Right cardiac atrium (tissue), 5 donors: ENCODE measurements around the gene KDM4C. TPM values are rescaled to one million over a fixed set of nuclear protein-coding genes. Genes with fewer than 3 reads are reported as not detected.
A peak's percentile ranks its signal among the peaks of the same experiment; 100 is the strongest.

ENCODE experiments used
- ATAC-seq, 2 donors: fragments of 200-7000 bp; cut with Tn5 transposase; one replicate each; pipeline versions ENCODE4 v1.8.0 to v1.9.1; 2020; ENCODE audit warnings: moderate library complexity in 2 of 2, mild to moderate bottlenecking in 1 of 2
- DNase-seq, 3 donors: peaks; one replicate each; pipeline ENCODE4 v3.0.0-alpha.2; 2020
- H3K27ac ChIP-seq: one replicate; pipeline ENCODE4 v1.5.1; 2013; ENCODE audit warnings: mild to moderate bottlenecking, low read length, control low read depth, moderate library complexity
- H3K27me3 ChIP-seq: one replicate; pipeline ENCODE4 v1.6.1; 2013; ENCODE audit not compliant: control insufficient read depth, insufficient read depth
- H3K4me1 ChIP-seq: one replicate; pipeline ENCODE4 v1.6.1; 2013; ENCODE audit warnings: low read length; ENCODE audit not compliant: control insufficient read depth, insufficient read depth
- H3K4me3 ChIP-seq: one replicate; pipeline ENCODE4 v1.5.1; 2013; ENCODE audit warnings: low read length, control low read depth
- H3K9me3 ChIP-seq: one replicate; pipeline ENCODE4 v1.6.1; 2013; ENCODE audit warnings: low read length; ENCODE audit not compliant: control insufficient read depth
- WGBS: extraction: QIAGEN DNeasy Blood & Tissue Kit; methylation state at CpG from one replicate; pipeline ENCODE4 v1.1.7; 2013; 5-methylcytosine and 5-hydroxymethylcytosine counted together
- intact Hi-C, 4 donors: fragments of 100-400 bp; cut with DNase I; formaldehyde crosslinking; loops; one replicate each; pipeline versions ENCODE4 v1.11.0 to v1.14.0; 2022 to 2023
- polyA plus RNA-seq: library from polyadenylated mRNA; stranded (reverse); fragments of 200-250 nt; gene quantifications from one replicate; pipeline ENCODE4 v1.2.3, GENCODE V29; 2013
- total RNA-seq, 4 donors: library from RNA; stranded (reverse); fragmentation: NEBNext Ultra II Directional; extraction: Animal tissue kit (Norgen Biotek cat#: 25700); gene quantifications; one replicate each; pipeline ENCODE4 v1.2.1, GENCODE V29; 2021
- donor health status: healthy with polysubstance abuse.
- donor health status: DM: no; HTN: yes; CAD: no.
- donor health status: DM: no; HTN: no; CAD: no.
- donor health status: DM: no; HTN: yes; CAD: no; lungs with severe emphysema.
- donor health status: DM: yes; HTN: yes; CAD: no.

Gene KDM4C
- total and polyA plus RNA-seq, 5 donors = 6.4 to 20.6 (median 17.1) TPM

GRCh38 chr9:6833518-6834192 lies 75.9 kb downstream of the KDM4C start:
- ATAC-seq = no peak
- DNase-seq = no peak
- 74% methylated on average over 12 of the region's 12 CpGs for WGBS
- no peaks in the 10 kb centered on the region for H3K9me3 ChIP-seq
- no peaks in the 10 kb centered on the region for H3K27me3 ChIP-seq
- H3K4me1 ChIP-seq = no peaks in the 10 kb centered on the region
- no peak overlapping the region for H3K27ac ChIP-seq
- intact Hi-C loops = no loop called here
- H3K4me3 ChIP-seq = no peak overlapping the region

GRCh38 chr9:6834306-6834705 lies 76.5 kb downstream of the KDM4C start:
- WGBS = 98% methylated on average over 20 of the region's 20 CpGs
- Histone ChIP-seq H3K27me3 (no peaks in the 10 kb centered on the region), H3K27ac (no peak overlapping the region), H3K4me3 (no peak overlapping the region), H3K9me3 (no peaks in the 10 kb centered on the region), H3K4me1 (no peaks in the 10 kb centered on the region)
- DNase-seq = peak in 1 of 3 donors; percentile 54
- ATAC-seq = no peak
- intact Hi-C loops = no loop called here

- no peak for DNase-seq
- intact Hi-C loops = no loop called here
- Histone ChIP-seq H3K27me3 (no peaks in the 10 kb centered on the region), H3K9me3 (no peaks in the 10 kb centered on the region), H3K4me3 (no peak overlapping the region), H3K27ac (no peak overlapping the region), H3K4me1 (no peaks in the 10 kb centered on the region)
- ATAC-seq = no peak
- 24% methylated on average over 6 of the region's 6 CpGs for WGBS
These were observed 80.4 kb downstream of the KDM4C start for GRCh38 chr9:6838158-6838557.

GRCh38 chr9:6842584-6842947 lies 84.8 kb downstream of the KDM4C start:
- no peak for DNase-seq
- Histone ChIP-seq H3K9me3 (no peaks in the 10 kb centered on the region), H3K27ac (no peak overlapping the region), H3K27me3 (no peaks in the 10 kb centered on the region), H3K4me1 (no peaks in the 10 kb centered on the region), H3K4me3 (no peak overlapping the region)
- 83% methylated on average over 3 of the region's 3 CpGs for WGBS
- no peak for ATAC-seq
- intact Hi-C loops = no loop called here

- intact Hi-C loops = no loop called here
- Histone ChIP-seq H3K4me1 (no peaks in the 10 kb centered on the region), H3K27me3 (no peaks in the 10 kb centered on the region), H3K4me3 (no peak overlapping the region), H3K27ac (no peak overlapping the region), H3K9me3 (no peaks in the 10 kb centered on the region)
- DNase-seq = no peak
- WGBS = 97% methylated on average over 4 of the region's 4 CpGs
- no peak for ATAC-seq
These were observed 86.0 kb downstream of the KDM4C start for GRCh38 chr9:6843742-6844141.

GRCh38 chr9:6844267-6844666 lies 86.5 kb downstream of the KDM4C start:
- no peaks in the 10 kb centered on the region for H3K9me3 ChIP-seq
- no peak overlapping the region for H3K27ac ChIP-seq

GRCh38 chr9:6845128-6845826 lies 87.5 kb downstream of the KDM4C start:
- no peak for ATAC-seq

More at GRCh38 chr9:6844267-6844666, 86.5 kb downstream of the KDM4C start:
- 90% methylated on average over 4 of the region's 4 CpGs for WGBS
- intact Hi-C loops = no loop called here
- Histone ChIP-seq H3K4me3 (no peak overlapping the region), H3K27me3 (no peaks in the 10 kb centered on the region), H3K4me1 (no peaks in the 10 kb centered on the region)
- no peak for DNase-seq
- ATAC-seq = no peak

GRCh38 chr9:6845880-6846279 lies 88.1 kb downstream of the KDM4C start:
- Histone ChIP-seq H3K27ac (no peak overlapping the region), H3K9me3 (no peaks in the 10 kb centered on the region), H3K27me3 (no peaks in the 10 kb centered on the region), H3K4me3 (no peak overlapping the region), H3K4me1 (no peaks in the 10 kb centered on the region)
- ATAC-seq = peak; percentile 42 to 63
- intact Hi-C loops = no loop called here
- WGBS = 67% methylated on average over 2 of the region's 2 CpGs
- DNase-seq = no peak

More at GRCh38 chr9:6845128-6845826, 87.5 kb downstream of the KDM4C start:
- Histone ChIP-seq H3K4me1 (no peaks in the 10 kb centered on the region), H3K4me3 (no peak overlapping the region), H3K9me3 (no peaks in the 10 kb centered on the region), H3K27ac (no peak overlapping the region), H3K27me3 (no peaks in the 10 kb centered on the region)
- intact Hi-C loops = no loop called here
- DNase-seq = no peak
- 97% methylated on average over 8 of the region's 8 CpGs for WGBS

- H3K27me3 ChIP-seq = no peaks in the 10 kb centered on the region
- no peak overlapping the region for H3K27ac ChIP-seq
- H3K4me1 ChIP-seq = peaks cover 5% of the 10 kb centered on the region
- 89% methylated on average over 7 of the region's 7 CpGs for WGBS
- DNase-seq = no peak
- no peak for ATAC-seq
- no peaks in the 10 kb centered on the region for H3K9me3 ChIP-seq
- intact Hi-C loops = no loop called here
- no peak overlapping the region for H3K4me3 ChIP-seq
These were observed 94.6 kb downstream of the KDM4C start for GRCh38 chr9:6852243-6852963.

GRCh38 chr9:6855860-6856259 lies 98.1 kb downstream of the KDM4C start:
- Histone ChIP-seq H3K4me3 (no peak overlapping the region), H3K27ac (no peak overlapping the region), H3K27me3 (no peaks in the 10 kb centered on the region), H3K9me3 (no peaks in the 10 kb centered on the region), H3K4me1 (peaks cover 5% of the 10 kb centered on the region)
- 89% methylated on average over 3 of the region's 3 CpGs for WGBS
- DNase-seq (no peak), ATAC-seq (no peak)
- intact Hi-C loops = no loop called here

GRCh38 chr9:6864102-6864501 lies 106.3 kb downstream of the KDM4C start:
- Histone ChIP-seq H3K27me3 (no peaks in the 10 kb centered on the region), H3K4me1 (peaks cover under 1% of the 10 kb centered on the region), H3K27ac (no peak overlapping the region), H3K9me3 (no peaks in the 10 kb centered on the region), H3K4me3 (no peak overlapping the region)
- no peak for DNase-seq
- intact Hi-C loops = no loop called here
- WGBS = 90% methylated on average over 1 of the region's 1 CpG
- ATAC-seq = no peak
